Upper lobe of right lung (tissue), 1 donor: ENCODE results near the gene ANKS1B. TPM values are rescaled to one million over a fixed set of nuclear protein-coding genes. Genes with fewer than 3 reads are reported as not detected.

Source experiments
- ATAC-seq: fragments of 200-7000 bp; cut with Tn5 transposase; one replicate; pipeline ENCODE4 v1.9.1; 2020; ENCODE audit warnings: mild to moderate bottlenecking, moderate library complexity
- DNase-seq: peaks from one replicate; pipeline ENCODE4 v3.0.0-alpha.2; 2020
- H3K27ac ChIP-seq: fragments of 200-600 bp; one replicate; pipeline ENCODE4 v1.8.0; 2022
- H3K27me3 ChIP-seq: fragments of 200-600 bp; one replicate; pipeline ENCODE4 v1.8.0; 2022; ENCODE audit warnings: mild to moderate bottlenecking
- H3K36me3 ChIP-seq: fragments of 200-600 bp; one replicate; pipeline ENCODE4 v1.8.0; 2022
- H3K4me1 ChIP-seq: fragments of 200-600 bp; one replicate; pipeline ENCODE4 v1.8.0; 2022
- H3K4me3 ChIP-seq: fragments of 200-600 bp; one replicate; pipeline ENCODE4 v1.8.0; 2022; ENCODE audit warnings: mild to moderate bottlenecking
- H3K9me3 ChIP-seq: fragments of 200-600 bp; one replicate; pipeline ENCODE4 v1.8.0; 2022
- CTCF ChIP-seq: fragments of 200-600 bp; IDR thresholded peaks from one replicate; pipeline ENCODE4 v1.8.0; 2022; ENCODE audit warnings: antibody characterized with exemption
- intact Hi-C: fragments of 100-400 bp; cut with DNase I; formaldehyde crosslinking; loops from one replicate; pipeline ENCODE4 v1.11.0; 2022
- total RNA-seq: library from RNA; stranded (reverse); fragmentation: NEBNext Ultra II Directional; extraction: Animal tissue kit (Norgen Biotek cat#: 25700); gene quantifications from one replicate; pipeline ENCODE4 v1.2.1, GENCODE V29; 2021
- donor health status: DM: no; HTN: yes; CAD: no; lungs with severe emphysema.

Gene ANKS1B
- total RNA-seq, 1 donor from 2014 or later, result 5.3 TPM

DNA sequence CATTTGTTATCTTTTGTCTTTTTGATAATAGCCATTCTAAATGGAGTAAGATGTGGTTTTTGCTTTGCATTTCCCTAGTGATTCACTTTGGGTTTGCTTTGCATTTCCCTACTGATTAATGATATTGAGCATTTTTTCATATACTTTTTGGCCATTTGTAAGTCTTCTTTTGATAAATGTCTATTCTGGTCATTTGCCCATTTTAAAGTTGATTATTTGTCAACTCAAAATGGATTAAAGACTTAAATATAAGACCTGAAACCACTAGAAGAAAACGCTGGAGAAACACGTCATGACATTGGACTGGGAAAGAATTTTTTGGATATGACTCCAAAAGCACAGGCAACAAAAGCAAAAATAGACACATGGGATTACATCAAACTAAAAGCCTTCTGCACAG is 1191.6 kb downstream of the ANKS1B start:
- ATAC-seq (no peak), DNase-seq (no peak)
- Histone ChIP-seq H3K27me3 (no peaks in the 10 kb centered on the region), H3K36me3 (no peaks in the 10 kb centered on the region), H3K4me1 (no peaks in the 10 kb centered on the region), H3K9me3 (no peaks in the 10 kb centered on the region), H3K27ac (no peak overlapping the region), H3K4me3 (no peak overlapping the region)
- intact Hi-C loops, result no loop called here
- no peak for TF ChIP-seq CTCF

- DNase-seq, result no peak
- no peaks in the 10 kb centered on the region for H3K27me3 ChIP-seq
- no peaks in the 10 kb centered on the region for H3K4me1 ChIP-seq
- no peaks in the 10 kb centered on the region for H3K9me3 ChIP-seq
- no peak for ATAC-seq
- H3K36me3 ChIP-seq, result no peaks in the 10 kb centered on the region
- TF ChIP-seq CTCF, result no peak
- H3K4me3 ChIP-seq, result no peak overlapping the region
- H3K27ac ChIP-seq, result no peak overlapping the region
- intact Hi-C loops, result no loop called here
Measured at GRCh38 chr12:98791406-98791805, 1193.3 kb downstream of the ANKS1B start.

GRCh38 chr12:98788396-98788795 is 1196.3 kb downstream of the ANKS1B start:
- intact Hi-C loops, result no loop called here
- DNase-seq (no peak), ATAC-seq (no peak)
- Histone ChIP-seq H3K4me3 (no peak overlapping the region), H3K36me3 (no peaks in the 10 kb centered on the region), H3K27ac (no peak overlapping the region), H3K27me3 (no peaks in the 10 kb centered on the region), H3K9me3 (no peaks in the 10 kb centered on the region), H3K4me1 (no peaks in the 10 kb centered on the region)
- no peak for TF ChIP-seq CTCF

DNA sequence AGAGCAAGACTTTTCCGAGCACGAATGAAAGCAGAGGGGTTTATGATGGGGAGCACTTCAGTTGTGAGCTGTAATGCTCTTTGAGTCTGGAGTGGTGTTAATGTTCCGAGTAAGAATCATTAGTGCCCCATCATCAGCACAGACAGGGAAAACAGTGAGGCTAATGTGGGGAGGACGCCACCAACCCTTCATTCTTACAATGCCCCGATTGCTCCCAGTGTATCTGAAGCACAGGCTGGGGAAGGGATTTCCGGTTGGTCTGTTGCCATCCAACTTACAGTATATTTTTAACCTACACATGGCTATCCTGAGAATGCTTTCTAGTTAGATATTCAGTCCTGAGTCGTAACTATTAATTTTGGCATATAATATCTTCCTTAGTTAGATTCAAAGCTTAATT is 1198.1 kb downstream of the ANKS1B start:
- Histone ChIP-seq H3K4me1 (no peaks in the 10 kb centered on the region), H3K27me3 (no peaks in the 10 kb centered on the region), H3K9me3 (no peaks in the 10 kb centered on the region), H3K4me3 (no peak overlapping the region), H3K27ac (no peak overlapping the region), H3K36me3 (no peaks in the 10 kb centered on the region)
- intact Hi-C loops, result no loop called here
- DNase-seq, result no peak
- no peak for TF ChIP-seq CTCF
- no peak for ATAC-seq

- TF ChIP-seq CTCF, result no peak
- no peaks in the 10 kb centered on the region for H3K36me3 ChIP-seq
- intact Hi-C loops, result no loop called here
- no peaks in the 10 kb centered on the region for H3K4me1 ChIP-seq
- H3K9me3 ChIP-seq, result no peaks in the 10 kb centered on the region
- no peak for DNase-seq
- ATAC-seq, result no peak
- H3K4me3 ChIP-seq, result no peak overlapping the region
- H3K27me3 ChIP-seq, result no peaks in the 10 kb centered on the region
- no peak overlapping the region for H3K27ac ChIP-seq
Measured at GRCh38 chr12:98783420-98783819, 1201.3 kb downstream of the ANKS1B start.

DNA sequence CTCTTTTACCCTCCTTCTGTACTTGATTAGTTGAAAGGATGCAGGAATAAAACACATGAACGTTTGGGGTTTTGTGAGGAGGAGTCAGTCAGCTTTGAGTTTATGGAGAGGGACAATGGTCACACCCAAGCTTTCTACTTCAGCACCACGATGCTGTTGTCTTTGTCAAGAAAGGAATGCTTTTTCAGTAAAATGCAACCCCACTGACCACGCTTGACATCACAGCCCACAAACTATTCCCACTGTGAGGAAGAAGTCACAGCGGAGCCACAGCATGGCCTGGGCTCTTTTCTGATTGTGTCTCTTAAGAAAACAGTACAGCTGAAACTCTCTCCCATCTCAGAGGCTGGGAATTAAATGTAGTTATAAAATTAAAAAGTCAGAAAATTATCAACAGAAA is 1204.5 kb downstream of the ANKS1B start:
- H3K9me3 ChIP-seq, result no peaks in the 10 kb centered on the region
- TF ChIP-seq CTCF, result no peak
- intact Hi-C loops, result no loop called here

More for the DNA sequence above, 1204.5 kb downstream of the ANKS1B start:
- no peak overlapping the region for H3K4me3 ChIP-seq
- H3K4me1 ChIP-seq, result no peaks in the 10 kb centered on the region
- H3K27ac ChIP-seq, result no peak overlapping the region
- no peaks in the 10 kb centered on the region for H3K36me3 ChIP-seq
- no peaks in the 10 kb centered on the region for H3K27me3 ChIP-seq
- DNase-seq, result no peak
- ATAC-seq, result no peak
